DMS153 (cell line): Measurements from ENCODE around the gene NR2C1.

ENCODE experiments used
- DNase-seq: peaks from one replicate; lab custom pipeline; 2025; lab: John Stamatoyannopoulos, UW

Gene NR2C1

DNA sequence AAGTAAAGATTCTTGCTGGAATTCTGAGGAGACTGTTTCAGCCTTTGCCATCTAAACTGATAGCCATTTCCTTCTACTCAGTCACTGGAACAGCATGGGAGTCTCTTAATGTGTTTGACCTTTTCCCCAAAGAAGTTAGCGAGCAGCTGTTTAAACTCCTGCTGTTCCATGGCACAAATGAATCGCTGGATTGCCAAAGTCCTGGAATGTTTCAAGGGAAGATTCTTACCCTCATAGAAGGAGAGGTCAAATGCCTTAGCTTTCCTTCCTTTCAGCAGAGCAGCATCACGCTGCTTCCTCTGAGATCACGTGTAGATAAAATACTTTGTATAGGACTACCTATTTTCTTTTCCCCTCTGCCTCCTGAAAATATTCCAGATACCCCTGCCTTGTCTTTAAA is 10.5 kb upstream of the NR2C1 start:
- no peak for DNase-seq

- no peak for DNase-seq
Observed at GRCh38 chr12:95083471-95083870, 10.1 kb upstream of the NR2C1 start.

DNA sequence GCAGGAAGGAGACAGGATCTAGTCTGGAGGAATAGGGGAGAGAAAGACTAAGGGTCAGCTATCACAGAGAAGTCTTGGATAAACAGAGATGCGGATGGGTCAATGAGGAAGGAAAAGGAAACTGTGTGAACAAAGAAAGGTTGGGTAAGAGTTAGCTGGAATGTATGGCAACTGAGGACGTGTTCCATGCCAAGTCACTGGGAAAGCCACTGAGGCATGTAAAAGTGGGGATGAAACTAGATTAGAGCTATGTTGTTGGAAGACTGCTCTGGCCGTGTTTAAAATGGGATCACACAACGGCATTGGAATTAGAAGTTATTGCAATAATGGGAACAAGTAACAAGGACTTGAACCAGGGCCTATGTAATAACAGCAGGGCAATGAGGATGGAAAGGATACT is 3.9 kb upstream of the NR2C1 start:
- DNase-seq: no peak

DNA sequence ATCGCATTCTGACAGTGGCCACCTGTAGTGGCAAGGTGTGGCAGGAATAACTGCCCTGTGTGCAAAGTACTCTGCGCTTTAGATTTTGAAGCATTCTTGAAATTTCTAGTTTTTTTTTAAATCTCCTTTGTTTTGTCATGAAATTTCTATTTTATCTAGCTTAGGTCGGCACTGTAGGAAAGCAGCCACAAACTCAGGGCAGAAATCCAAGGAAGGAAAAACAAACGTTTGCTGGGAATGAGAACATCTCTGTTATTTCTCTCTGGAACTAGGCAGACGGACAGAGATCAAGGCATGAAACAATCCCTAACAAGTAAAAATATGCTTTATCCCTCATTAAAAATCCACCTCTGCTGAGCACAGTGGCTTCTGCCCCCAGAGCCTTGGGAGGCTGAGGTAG is 1.3 kb upstream of the NR2C1 start:
- DNase-seq: no peak

DNA sequence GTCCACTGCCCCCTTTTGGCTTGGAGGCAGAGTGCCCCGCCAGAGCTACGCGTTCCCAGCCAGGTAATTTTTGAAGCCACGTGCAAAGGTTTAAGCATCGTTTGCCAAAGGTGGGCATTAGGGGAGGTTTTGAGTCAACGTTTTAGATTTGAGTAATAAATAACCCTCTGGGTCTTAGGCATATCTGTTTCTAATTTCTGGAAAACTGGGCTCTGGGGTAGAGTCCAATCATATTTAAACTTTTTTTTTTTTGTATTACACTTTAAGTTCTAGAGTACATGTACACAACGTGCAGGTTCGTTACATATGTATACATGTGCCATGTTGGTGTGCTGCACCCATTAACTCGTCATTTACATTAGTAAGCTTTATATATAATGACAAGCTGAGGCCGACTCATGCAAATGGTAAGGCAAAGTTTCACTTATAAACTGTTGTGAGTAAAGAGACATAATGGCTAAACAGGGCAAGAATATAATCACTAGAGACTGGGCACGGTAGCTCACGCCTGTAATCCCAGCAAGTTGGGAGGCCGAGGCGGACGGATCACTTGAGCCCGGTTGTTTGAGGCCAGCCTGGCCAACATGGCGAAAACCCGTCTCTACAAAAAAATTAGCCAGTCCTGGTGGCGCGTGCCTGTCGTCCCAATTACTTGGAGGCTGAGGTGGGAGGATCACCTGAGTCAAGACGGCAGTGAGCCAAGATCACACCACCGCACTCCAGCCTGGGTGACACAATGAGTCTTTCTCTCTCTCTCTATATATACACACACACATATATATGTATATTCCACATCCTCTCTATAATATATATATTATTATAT is 491 bp upstream of the NR2C1 start:
- DNase-seq: no peak

DNA sequence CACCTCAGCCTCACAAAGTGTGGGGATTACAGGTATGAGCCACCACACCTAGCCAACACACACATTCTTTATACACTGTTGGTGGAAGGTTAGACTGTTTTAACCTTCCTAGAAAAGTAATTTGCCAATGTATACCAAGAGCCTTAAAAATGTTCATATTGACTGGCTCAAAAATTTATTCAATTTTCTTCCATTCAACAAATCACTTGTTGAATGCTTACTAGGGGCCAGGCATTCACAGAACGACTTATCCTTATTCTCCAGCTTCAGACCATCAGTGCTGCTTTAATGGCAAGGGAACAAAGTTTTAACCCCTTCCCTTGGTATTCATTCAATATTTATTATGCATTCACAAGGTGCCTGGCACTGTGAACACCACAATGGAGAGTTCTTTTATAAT is 3.0 kb downstream of the NR2C1 start:
- DNase-seq: no peak

GRCh38 chr12:95066091-95066855 is 7.1 kb downstream of the NR2C1 start:
- DNase-seq: no peak

DNA sequence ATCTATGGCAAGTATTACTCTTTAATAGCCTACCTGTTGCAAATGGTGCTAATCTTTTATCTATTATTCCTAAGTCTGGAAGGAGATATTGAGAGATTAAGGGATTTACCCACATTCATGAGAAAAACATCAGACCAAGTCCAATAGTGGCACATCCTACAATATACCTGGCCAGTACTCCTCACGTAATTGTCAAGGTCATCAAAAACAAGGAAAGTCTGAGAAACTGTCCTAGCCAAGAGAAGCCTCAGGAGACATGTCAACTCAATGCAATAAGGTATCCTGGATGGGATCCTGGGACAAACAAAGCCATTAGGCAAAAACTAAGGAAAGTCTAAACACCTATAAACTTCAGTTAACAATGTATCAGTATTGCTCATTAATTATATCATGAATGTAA is 12.5 kb downstream of the NR2C1 start:
- DNase-seq: no peak

DNA sequence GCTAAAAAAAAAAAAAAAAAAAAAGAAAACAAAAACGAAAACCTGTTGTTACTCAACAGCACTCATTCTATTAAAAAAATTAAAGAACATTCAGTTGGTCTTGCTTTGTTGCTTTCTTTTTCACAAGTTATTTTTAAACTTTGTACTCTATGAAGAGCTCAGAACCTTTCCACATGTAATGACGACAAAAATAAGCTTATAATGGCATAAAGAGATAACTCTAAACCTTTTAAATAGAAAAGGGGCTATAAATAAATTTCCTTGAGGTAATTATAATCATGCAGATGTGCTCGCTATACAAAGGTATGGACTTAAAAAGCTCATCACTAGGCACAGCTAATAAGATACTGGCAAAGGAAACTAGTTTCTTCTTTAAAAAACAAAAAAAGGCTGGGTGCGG is 13.4 kb downstream of the NR2C1 start:
- no peak for DNase-seq

DNA sequence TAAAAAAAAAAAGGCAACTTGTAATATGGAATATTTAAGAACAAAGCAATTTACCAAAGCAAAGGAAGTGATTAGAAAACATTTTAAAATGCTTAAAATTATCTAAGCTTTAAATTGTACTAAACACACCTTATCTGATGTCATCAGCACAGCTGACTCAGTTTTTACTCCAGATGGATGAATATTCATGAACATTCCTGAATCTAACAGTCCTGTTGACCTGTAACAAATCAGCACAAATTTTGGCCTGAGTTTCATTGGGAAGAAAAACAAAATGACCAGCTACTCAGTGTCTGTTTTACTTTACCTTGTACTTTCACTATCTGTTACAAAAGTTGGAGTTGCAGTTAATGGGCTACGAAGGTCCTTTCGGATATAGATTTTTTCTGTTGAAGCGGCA is 16.0 kb downstream of the NR2C1 start:
- no peak for DNase-seq

DNA sequence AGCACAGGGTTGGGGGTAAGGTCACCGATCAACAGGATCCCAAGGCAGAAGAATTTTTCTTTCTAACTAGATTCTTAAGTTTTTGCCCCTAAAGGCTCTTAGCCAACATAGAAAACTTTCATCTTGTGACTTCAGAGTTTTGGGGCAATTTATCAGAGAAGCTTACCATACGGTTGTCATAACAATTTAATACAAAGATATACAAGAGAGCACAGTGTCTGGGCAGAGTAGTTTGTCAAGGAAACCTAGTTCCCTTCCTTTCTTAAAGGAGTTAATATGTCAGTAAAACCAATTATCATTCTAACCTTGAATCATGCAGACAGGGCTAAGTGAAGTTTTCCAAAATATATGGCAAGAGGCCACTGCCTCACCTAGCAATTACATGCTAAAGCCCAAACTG is 18.4 kb downstream of the NR2C1 start:
- DNase-seq: no peak

DNA sequence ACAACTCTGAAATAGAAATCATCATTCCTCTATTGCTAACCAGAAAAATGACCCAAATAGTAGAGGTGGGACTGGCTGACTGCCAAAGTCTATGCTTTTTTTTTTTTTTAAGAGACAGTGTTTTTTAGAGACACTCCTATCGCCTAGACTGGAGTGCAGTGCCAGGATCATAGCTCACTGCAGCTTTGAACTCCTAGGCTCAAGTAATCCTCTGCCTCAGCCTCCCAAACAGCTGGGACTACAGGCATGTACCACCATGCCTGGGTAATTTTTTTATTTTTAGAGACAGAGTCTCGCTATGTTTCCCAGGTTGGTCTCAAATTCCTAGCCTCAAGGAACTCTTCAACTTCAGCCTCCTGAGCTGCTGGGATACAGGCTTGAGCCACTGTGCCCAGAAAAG is 19.2 kb downstream of the NR2C1 start:
- DNase-seq: no peak

GRCh38 chr12:95051241-95051640 is 22.2 kb downstream of the NR2C1 start:
- DNase-seq: no peak

DNA sequence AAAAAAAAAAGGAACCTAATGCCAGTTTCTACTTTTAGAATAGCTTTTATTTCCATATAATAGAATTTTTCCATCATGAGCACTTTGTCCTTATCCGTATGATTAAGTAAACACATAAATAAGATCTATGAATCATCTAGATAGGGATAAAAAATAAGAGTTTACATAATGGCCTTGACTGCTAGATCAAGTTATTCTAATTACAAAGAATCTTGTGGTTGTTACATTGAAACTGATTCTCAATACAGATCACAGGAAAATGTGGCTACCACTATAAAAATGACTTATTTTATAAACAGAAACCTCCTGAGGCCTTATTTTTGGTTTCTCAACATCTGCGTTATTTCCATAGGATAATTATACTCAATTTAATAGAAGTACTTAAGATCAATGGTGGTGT is 35.5 kb downstream of the NR2C1 start:
- DNase-seq: no peak

GRCh38 chr12:95034750-95035149 is 38.7 kb downstream of the NR2C1 start:
- no peak for DNase-seq

DNA sequence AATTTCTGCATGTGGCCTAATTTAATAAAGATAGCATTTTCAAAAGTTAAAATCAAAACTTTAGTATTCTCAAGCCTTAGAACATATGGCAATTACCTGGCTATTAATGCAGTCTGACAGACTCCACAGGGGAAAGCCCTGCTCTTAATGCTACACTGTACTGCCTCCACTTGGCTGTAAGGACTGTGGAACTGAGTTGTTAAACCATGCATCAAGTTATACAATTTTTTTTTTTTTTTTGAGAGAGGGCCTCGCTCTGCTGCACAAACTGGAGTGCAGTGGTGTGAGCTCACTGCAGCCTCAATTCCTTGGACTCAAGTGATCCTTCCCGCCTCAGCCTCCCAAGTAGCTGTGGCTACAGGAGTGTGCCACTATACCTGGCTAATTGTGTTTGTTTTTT is 50.9 kb downstream of the NR2C1 start:
- DNase-seq: no peak

GRCh38 chr12:95017482-95017881 is 55.9 kb downstream of the NR2C1 start:
- DNase-seq: no peak

GRCh38 chr12:95016120-95016519 is 57.3 kb downstream of the NR2C1 start:
- DNase-seq: no peak

GRCh38 chr12:95014554-95014953 is 58.9 kb downstream of the NR2C1 start:
- no peak for DNase-seq

- DNase-seq: no peak
Observed at GRCh38 chr12:95006206-95006605, 67.2 kb downstream of the NR2C1 start.

GRCh38 chr12:95004610-95005009 is 68.8 kb downstream of the NR2C1 start:
- DNase-seq: no peak

- DNase-seq: no peak
Observed at GRCh38 chr12:95003921-95004272, 69.5 kb downstream of the NR2C1 start.

DNA sequence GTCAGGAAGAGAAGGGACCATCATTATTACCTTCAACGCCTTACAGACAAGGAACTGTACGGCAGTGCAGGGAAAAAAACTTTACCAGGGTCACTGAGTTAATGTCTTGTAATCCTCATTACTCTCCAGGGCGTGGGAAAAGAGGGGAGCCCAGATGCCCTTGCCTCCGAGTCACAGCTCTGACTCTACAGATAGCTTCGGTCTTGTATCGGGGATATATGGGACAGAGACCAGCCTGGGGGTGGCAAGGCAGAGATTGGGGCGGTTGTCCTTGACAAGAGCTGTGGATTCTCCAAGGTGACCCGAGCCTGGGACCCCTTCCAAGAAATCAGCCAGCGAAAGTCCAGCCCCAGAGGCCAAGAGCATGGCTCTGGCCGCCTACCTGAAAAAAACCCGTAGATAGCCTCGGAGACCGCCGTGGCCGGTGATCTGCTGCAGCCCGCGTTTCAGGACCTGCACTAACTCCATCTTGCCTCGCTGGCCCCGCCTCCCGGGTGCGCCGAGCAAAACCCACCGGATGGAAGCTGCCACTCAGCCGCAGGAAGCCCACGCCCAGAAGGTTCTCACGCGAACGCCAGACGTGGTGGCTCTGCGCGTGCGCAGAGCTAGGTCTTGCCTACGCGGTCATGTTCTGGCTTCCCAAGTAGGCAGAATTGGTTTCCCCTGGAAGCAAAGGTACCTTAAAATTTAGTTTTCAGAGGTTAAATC is 70.1 kb downstream of the NR2C1 start, which contains the start of gene NDUFA12:
TSS of gene NDUFA12 (minus strand) at position 485 of the 708 bp plus-strand sequence. CDS start at position 468, 17 bp downstream.
- peak; percentile 94 for DNase-seq
